ENCODE results near the gene TRIM44. TPM values are rescaled to one million over a fixed set of nuclear protein-coding genes. Genes with fewer than 3 reads are reported as not detected.

Gene TRIM44
- total RNA-seq, 1 donor, result 16.8 TPM

DNA sequence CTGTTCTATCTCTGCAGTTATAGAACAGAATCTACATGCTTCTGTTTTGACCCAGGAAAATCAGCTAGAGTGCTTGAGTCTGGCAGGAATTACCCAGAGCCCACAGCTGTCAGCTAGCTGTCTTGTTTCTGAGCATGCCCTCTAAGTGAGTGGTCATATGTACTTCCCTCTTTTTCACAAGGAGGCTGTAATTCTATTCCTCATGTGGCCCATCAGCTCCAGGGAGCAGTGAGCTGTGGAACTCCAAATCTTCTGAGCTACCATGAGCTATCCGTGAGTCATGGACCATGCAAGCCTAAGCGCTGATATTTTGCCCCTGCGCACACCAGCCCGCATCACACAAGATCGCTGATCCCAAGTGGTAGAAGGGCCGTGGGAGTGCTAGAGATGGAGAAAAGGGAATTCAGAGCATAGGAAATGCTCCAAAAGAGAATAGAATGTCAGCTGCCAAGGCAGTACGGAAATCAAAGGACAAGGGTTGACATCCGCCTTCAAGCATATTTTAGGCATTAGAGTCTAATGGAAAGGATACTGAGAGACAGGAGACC lies 38.9 kb upstream of the TRIM44 start:
- no peak for TF ChIP-seq CTCF (IDR thresholded peaks at IDR 0.05; ENCODE audit: insufficient read depth, low read depth, low read length)
- no peak overlapping the region for H3K4me3 ChIP-seq (ENCODE audit: low read depth, low read length)
- DNase-seq (ENCODE audit: low read depth), result peak; percentile 59

DNA sequence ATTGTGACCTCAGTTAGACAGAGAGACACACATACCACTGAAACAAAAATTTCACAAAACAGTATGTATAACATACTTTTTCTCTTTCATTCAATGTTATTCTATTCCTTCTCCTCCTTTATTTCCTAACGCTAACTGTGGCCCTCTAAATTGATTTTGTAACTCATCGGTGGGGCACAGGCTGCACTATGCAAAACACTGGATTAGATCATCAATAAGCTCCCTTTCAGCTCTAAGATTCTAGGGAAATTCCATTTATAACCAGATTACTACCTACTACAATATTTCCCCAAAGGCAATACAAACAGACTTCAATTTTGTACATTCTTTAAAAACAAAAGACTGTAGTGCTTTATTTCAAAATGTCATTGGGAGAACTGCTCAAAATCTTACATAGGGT lies 38.3 kb upstream of the TRIM44 start:
- TF ChIP-seq CTCF (IDR thresholded peaks at IDR 0.05; ENCODE audit: insufficient read depth, low read depth, low read length), result no peak
- DNase-seq (ENCODE audit: low read depth), result no peak
- H3K4me3 ChIP-seq (ENCODE audit: low read depth, low read length), result no peak overlapping the region

- no peak for DNase-seq (ENCODE audit: low read depth)
- H3K4me3 ChIP-seq (ENCODE audit: low read depth, low read length), result no peak overlapping the region
- TF ChIP-seq CTCF (IDR thresholded peaks at IDR 0.05; ENCODE audit: insufficient read depth, low read depth, low read length), result no peak
Observed at GRCh38 chr11:35624781-35625180, 37.8 kb upstream of the TRIM44 start.

GRCh38 chr11:35626501-35626900 lies 36.1 kb upstream of the TRIM44 start:
- DNase-seq (ENCODE audit: low read depth), result peak; percentile 79
- no peak overlapping the region for H3K4me3 ChIP-seq (ENCODE audit: low read depth, low read length)
- TF ChIP-seq CTCF (IDR thresholded peaks at IDR 0.05; ENCODE audit: insufficient read depth, low read depth, low read length), result no peak

DNA sequence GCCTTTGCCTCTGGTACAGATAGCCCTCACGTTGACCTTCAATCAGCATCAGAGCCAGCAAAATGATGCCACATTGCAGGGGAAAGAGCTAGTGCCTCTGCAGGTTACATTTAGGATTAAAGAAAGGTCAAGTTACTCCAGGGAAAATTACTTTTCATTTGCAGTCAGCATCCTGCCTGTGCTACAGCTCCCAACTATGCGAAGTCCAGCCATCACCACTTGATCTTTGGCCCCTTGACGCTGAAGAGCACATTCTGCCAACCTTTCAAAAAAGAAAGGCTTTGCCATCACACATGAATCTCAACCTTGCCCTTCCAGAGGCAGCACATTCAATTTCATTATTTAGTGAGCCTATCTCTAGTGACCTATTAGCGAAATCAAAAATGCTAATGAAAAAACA lies 33.1 kb upstream of the TRIM44 start:
- no peak overlapping the region for H3K4me3 ChIP-seq (ENCODE audit: low read depth, low read length)
- no peak for TF ChIP-seq CTCF (IDR thresholded peaks at IDR 0.05; ENCODE audit: insufficient read depth, low read depth, low read length)
- no peak for DNase-seq (ENCODE audit: low read depth)

GRCh38 chr11:35629914-35630313 lies 32.7 kb upstream of the TRIM44 start:
- TF ChIP-seq CTCF (IDR thresholded peaks at IDR 0.05; ENCODE audit: insufficient read depth, low read depth, low read length), result no peak
- DNase-seq (ENCODE audit: low read depth), result peak; percentile 96
- H3K4me3 ChIP-seq (ENCODE audit: low read depth, low read length), result no peak overlapping the region

DNA sequence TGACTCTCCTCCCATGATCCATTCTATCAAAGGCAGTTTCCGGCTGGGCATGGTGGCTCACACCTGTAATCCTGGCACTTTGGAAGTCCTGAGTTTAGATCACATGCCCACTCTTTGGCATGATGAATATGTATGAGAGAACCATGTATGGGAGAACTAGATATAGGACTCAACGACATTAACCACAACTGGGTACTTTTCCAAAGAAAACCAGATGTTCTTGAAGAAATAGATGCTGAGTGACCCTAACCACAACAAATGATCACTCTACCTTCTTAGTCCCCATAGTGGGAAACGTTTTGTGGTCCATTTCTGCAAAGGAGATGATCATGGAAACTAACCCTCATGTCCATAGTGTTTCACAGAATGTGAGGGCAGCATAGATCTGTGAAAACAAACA lies 30.7 kb upstream of the TRIM44 start:
- DNase-seq (ENCODE audit: low read depth), result no peak
- H3K4me3 ChIP-seq (ENCODE audit: low read depth, low read length), result no peak overlapping the region
- TF ChIP-seq CTCF (IDR thresholded peaks at IDR 0.05; ENCODE audit: insufficient read depth, low read depth, low read length), result no peak
